HG03103 (cell line): ENCODE measurements around the gene FAM219A.
"Not testable (repeated sequence)": the region's sequence is repeated elsewhere in the genome, so short reads cannot be mapped to it uniquely, and the experiment has no call there.

Source experiments
- ATAC-seq: cut with Tn5 transposase; IDR thresholded peaks from one replicate; pipeline ENCODE4 v1.9.1; 2021; ENCODE audit warnings: low read depth; ENCODE audit not compliant: unreplicated experiment

FAM219A gene

GRCh38 chr9:34363619-34364351, 94.6 kb downstream of the FAM219A start:
- ATAC-seq = no peak

GRCh38 chr9:34362614-34363214, 95.7 kb downstream of the FAM219A start:
- no peak for ATAC-seq

GRCh38 chr9:34352957-34353356, 105.4 kb downstream of the FAM219A start:
- not testable (repeated sequence) for ATAC-seq

GRCh38 chr9:34352122-34352652, 106.2 kb downstream of the FAM219A start:
- not testable (repeated sequence) for ATAC-seq

- ATAC-seq = no peak
Observed at GRCh38 chr9:34349324-34349723, 109.0 kb downstream of the FAM219A start.
